Panc1 (cell line): ENCODE results near the gene ZNF184.
A peak's percentile ranks its signal among the peaks of the same experiment; 100 is the strongest.

Source experiments
- POLR2AphosphoS5 ChIP-seq: IDR thresholded peaks from 2 replicates; pipeline ENCODE4 v1.6.1; 2012; ENCODE audit warnings: mild to moderate bottlenecking, low read depth, low read length, moderate library complexity
- SIN3A ChIP-seq: IDR thresholded peaks from 2 replicates; pipeline ENCODE4 v1.6.1; 2012; ENCODE audit warnings: low read depth, mild to moderate bottlenecking, low read length, moderate library complexity, borderline replicate concordance; ENCODE audit not compliant: insufficient read depth
- TF ChIP-seq, protein P1 (sequence below): fragments of 450-650 bp; IDR thresholded peaks from 2 replicates; pipeline ENCODE4 v1.5.1; 2017; ENCODE audit warnings: mild to moderate bottlenecking

DNA sequence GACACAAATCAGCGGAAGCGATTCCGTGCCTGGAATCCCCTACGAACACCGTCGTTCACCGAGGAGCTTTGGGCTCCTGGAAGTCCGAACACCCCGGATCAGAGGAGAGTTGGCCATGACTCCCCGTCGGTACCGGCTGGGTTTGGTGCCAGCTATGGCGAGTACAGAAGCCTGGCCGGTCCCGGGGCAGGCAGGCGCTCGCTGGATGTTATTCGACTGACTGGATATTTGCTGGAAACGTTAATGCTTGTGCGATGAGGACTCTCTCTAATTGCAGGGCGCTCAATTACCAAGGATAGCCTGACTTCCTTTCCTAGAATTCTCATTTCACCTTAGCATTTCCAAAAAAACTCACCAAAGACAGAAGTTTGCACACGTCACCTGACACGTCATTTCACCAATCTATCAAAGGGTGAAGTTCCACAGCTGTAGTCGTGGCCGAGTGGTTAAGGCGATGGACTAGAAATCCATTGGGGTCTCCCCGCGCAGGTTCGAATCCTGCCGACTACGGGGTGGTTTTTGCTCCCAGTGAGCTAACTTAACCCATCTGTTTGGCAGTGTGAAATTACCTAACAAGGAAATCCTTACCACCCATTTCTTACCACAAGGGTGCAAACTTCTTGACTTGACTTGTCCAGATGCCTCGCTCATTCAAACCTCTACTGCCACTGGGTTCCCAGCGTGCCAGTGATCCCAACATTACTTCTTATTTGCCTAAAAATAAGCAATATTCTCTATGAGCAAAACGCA lies 22.7 kb upstream of the ZNF184 start:
- TF ChIP-seq, protein P1, sequence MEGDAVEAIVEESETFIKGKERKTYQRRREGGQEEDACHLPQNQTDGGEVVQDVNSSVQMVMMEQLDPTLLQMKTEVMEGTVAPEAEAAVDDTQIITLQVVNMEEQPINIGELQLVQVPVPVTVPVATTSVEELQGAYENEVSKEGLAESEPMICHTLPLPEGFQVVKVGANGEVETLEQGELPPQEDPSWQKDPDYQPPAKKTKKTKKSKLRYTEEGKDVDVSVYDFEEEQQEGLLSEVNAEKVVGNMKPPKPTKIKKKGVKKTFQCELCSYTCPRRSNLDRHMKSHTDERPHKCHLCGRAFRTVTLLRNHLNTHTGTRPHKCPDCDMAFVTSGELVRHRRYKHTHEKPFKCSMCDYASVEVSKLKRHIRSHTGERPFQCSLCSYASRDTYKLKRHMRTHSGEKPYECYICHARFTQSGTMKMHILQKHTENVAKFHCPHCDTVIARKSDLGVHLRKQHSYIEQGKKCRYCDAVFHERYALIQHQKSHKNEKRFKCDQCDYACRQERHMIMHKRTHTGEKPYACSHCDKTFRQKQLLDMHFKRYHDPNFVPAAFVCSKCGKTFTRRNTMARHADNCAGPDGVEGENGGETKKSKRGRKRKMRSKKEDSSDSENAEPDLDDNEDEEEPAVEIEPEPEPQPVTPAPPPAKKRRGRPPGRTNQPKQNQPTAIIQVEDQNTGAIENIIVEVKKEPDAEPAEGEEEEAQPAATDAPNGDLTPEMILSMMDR, result peak; percentile 60
- TF ChIP-seq SIN3A (no peak), POLR2AphosphoS5 (no peak)
